GM19452 (cell line): ENCODE data around the gene DYNC1I1.

Experiments used
- ATAC-seq: cut with Tn5 transposase; IDR thresholded peaks from one replicate; pipeline ENCODE4 v1.9.1; 2021; ENCODE audit not compliant: unreplicated experiment

The DYNC1I1 gene

DNA sequence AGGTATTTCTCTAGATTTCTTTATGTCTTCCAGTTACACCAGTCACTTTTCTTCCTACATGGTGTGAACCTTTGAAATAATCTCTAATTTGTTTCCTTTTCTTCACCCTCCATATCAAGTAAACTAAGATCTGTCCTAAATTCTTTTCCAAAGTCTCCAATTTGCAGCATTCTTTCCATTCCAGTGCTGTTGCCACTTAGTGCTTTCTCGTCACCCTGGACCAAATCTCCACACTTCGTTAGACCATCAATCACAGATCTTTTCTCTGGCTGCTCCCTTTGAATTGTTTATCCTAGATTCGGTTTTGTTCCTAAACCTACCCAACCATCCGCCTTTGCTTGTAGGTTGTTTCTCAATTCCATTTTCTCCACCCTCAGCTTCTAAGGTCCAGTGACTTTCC, 74.7 kb downstream of the DYNC1I1 start:
- no peak for ATAC-seq

DNA sequence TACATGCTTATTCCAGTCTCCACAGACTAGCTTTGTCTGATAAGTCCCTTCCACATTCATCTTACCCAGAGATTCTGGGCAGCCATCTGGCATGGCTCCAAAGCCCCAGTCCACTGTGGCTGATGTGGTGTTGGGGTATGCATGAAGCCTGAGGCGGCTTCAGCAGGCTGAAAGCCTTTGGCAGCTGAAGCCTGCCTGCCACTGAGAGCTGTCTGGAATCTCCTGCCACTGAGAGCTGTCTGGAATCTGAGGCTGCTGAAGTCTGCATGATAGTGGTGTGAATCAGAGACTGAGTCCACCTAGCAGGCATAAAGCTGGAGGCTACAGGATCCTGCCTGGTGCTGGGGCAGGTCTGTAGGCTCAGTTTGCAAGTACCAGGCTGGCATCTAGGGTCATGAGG, 87.1 kb downstream of the DYNC1I1 start:
- no peak for ATAC-seq

DNA sequence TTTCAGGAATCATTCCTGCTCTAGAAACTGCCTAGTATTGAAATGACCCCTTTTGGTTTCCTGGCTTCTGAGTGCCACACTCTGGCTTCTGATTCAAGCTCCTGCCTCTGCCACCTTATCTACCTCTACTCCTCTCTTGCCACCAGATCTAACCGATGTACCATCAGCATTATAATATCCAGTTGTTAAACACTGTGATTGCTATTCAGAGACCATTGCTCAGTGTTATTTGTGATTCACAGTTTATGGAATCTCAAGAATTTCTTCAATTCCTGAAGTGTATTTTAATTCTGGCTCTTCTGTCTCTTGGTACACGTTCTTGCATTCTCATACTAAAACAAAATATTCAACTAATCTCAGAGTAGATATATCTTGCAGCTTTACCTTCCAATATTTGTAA, 88.7 kb downstream of the DYNC1I1 start:
- ATAC-seq = no peak

DNA sequence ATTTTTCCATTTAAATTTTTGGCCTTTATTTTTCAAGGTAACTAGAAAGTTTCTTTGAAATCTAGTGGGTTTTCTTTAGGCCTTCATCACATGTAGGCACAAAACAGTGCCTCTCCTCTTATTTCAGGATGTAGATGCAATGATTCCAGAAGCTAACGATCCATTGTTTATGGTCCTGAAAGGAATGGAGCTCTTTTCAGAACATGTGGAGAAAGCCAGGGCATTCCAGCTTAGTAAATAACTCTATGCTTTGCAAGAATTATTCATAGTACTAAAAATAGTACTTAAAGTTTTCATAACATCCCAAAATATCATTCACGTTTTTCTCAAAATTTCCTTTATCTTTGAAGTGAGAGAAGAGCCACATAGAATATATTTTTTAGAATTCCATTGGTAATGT, 91.3 kb downstream of the DYNC1I1 start:
- ATAC-seq = no peak

DNA sequence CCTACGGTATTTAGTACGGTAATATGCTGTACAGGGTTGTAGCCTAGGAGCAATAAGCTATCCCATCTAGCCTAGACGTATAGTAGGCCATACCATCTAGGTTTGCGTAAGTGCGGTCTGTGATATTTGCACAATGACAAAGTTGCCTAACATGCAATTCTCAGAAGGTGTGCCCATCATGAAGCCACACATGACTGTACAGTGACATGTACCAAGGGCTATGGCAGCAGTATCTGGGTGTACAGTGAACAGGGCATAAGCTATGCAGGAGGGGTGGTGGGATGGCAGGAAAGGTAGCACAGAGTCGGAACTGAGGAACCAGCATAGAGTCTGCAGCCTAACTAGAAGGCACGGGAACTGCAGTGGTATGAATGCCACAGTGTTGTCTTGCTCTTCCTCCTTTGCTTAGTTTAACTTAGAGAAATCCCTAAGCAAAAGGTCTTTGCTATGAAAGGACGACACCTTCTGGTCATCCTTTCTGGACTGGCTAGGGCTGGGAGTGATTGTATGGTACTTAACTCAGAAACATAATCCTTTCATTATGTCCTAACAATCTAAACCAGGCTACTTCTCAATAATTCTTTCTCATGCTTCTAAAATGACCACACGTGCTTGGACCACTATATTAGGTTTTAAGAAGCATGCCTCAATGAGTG, 93.5 kb downstream of the DYNC1I1 start:
- no peak for ATAC-seq

DNA sequence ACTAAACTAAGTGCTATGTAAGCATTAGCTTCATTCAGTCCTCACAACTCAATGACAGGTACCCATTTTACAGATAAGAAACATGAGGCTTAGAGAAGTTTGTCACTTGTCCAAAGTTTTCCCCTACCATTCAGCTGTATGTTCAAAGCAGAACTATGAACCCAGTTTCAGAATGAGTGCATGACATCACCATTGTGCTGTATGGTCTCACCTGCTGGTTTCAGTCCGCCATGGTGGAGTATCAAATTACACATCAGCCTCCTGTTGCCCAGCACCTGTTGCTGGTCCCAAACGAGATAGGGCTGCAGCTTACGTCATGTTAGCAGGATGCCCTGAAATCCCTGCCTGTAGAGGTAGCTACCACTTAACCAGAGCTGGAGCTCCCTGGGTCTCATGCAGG, 95.0 kb downstream of the DYNC1I1 start:
- peak; percentile 91 for ATAC-seq

DNA sequence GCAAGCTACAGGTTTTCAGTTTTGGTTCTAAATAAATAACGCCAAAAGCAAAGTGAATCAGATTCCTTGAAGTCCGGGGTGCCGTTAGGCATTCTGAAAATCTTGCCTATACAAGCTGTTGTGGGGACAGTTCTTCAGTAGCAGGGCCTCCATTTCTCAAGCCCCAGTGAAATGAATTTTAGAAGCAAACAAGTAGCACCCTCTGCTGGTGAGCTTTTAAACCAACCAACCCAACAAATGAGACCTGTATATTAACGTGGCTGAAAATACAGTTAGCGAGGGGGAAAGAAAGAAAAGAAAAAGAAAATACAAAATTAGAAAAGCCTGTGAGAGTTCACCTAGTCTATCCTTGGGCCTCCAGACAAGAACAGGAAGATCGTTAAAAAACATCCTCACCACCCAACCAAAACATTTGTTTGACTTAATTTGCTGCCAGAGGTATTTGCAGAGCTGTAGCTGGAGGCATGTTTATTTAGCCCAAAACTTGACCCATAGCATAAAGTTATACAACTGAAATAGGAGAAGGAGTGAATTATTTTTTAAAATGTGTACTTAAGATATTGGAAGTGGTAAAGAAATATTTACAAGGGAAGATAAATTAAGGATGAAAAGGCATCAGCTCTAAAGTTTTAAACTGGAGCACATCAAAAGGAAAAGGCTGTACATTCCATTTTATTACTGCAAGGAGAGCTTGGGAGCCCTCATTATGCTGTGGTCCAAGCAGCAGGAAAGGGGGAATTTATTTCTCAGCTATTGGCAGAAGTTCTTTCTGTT, 98.9 kb downstream of the DYNC1I1 start:
- ATAC-seq = peak; percentile 44

DNA sequence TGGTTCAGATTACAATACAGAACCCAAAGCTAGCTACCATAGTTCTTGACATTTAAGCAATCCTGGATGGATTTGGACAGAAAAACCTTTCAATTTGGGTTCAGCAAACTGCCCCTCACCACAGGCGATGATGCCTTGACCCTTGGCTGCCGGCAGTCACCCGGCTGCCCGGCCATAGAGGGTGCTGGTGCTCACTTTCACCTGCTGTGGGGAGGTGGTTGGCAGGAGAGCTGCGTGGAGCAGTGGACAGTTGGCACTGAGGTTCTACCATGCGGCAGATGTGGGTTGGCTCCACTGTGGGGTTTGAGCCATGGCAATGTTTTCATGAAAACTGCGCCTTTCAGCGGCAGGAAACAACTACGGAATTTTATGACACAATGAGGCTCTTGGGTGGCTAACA, 99.5 kb downstream of the DYNC1I1 start:
- no peak for ATAC-seq

DNA sequence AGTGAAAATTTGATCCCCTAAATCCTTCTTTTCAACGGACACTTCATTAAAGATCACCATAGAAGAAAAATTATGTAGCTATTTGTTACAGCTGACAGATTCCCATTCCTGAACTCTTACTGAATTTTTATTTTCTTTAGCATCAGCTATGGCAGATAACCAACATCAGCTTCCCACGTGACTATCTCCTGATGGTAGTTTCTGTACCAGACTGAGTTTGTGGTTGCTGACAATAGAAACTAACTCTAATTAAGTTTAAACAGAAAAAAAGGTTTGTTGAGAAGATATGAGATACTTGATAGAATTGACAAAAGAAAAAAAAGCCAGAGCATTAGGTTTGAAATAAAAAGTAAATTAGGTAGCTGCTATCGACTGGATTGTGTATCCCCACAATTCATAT, 101.8 kb downstream of the DYNC1I1 start:
- no peak for ATAC-seq

DNA sequence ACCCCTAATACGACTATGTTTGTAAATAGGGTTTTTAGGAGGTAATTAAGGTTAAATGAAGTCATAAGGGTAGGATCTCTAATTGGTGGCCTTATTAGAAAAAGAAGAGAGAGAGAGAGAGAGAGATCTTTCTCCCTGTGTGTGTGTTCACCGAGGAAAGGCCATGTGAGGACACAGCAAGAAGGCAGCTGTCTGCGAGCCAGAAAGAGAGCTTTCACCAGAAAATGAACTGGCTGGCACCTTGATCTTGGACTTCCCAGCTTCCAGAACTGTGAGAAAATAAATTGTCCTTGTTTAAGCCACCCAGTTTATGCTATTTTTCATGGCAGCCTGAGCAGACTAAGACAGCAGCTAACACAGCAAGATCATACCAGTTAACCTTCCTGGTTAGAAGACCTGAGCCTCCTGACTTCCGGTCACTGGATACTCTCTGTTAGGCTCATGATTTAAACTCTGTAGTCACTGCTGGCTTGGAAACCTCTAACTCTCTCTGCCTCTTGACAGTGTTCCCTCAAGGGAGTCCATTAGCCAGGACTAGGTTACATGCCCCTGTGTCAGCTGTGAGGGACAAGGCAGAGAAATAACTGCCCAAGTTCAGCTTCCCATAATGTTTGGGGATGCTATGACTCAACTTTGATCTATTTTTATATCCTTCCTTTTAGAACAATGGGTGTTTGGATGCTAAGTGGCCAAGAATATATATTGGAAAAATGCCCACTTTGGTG, 102.3 kb downstream of the DYNC1I1 start:
- ATAC-seq = no peak

DNA sequence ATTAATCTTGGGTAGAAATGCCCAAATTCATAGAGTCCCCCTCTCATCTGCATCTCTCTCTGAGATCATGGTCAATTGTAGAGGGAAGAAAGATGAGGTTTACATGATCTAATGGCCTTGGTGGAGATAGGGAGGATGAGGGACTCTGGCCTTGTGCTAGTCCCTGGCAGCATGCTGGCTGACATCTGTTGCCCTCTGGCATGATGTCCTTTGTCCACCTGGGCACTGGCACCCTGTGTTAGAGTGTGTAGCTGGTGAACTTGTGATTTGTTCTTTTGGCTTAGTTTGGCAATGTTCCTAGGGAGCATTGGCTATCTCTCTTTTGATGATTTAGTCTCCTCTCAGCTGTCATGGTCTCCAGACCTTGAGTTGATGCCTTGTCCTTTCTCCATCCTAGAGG, 103.2 kb downstream of the DYNC1I1 start:
- ATAC-seq = no peak

DNA sequence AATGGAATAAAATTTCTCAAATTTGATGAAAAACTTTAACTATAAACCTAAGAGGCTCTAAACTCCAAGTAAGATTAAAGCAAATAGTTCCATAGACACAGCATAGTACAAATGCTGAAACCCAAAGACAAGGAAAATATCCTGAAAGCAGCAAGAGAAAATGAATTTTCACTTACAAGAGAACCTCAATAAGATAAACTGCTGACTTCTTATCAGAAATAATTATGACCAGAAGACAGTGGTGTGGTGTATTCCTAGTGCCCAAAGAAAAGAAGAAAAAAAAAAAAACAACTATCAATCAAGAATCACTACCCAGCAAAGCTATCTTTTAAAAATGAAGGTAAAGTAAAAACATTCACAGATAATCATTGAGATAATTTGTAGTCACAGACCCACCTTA, 106.3 kb downstream of the DYNC1I1 start:
- no peak for ATAC-seq

DNA sequence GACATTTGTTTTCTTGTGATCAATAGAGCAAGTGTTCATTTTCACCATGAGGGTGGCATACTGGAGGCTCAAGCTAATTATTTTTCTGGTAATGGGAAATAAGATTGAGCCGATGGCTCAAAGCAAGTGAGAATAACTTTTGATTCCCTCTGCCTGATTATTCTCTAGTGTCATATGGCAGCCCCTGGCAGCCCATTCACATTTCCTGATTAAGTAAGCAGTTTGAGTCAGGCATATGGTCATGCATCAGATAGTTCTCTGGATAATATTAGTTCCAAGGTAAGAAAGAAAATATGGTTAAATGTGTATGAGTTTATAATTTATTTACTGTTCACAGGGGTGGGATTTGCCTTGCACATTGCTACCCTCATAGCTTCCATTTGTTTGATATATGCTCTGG, 109.2 kb downstream of the DYNC1I1 start:
- ATAC-seq = no peak

DNA sequence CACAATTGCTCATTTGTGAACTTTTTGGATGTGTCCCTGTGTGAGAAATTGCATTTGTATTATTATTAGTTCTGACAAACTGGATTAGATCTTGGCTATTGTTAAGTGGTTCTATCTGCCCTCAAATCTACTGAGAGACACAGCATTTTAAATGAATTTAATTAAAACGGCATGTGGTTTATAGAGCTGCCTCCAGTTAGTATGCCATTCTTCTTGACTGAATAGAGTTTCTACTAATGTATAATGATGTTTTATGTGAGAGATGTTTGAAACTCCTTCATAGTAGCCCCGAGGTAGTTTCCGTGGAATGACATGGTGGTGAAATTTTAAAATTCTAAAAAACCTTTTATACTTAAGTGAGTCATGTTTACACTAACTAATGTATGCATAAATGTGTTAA, 110.9 kb downstream of the DYNC1I1 start:
- ATAC-seq = no peak

DNA sequence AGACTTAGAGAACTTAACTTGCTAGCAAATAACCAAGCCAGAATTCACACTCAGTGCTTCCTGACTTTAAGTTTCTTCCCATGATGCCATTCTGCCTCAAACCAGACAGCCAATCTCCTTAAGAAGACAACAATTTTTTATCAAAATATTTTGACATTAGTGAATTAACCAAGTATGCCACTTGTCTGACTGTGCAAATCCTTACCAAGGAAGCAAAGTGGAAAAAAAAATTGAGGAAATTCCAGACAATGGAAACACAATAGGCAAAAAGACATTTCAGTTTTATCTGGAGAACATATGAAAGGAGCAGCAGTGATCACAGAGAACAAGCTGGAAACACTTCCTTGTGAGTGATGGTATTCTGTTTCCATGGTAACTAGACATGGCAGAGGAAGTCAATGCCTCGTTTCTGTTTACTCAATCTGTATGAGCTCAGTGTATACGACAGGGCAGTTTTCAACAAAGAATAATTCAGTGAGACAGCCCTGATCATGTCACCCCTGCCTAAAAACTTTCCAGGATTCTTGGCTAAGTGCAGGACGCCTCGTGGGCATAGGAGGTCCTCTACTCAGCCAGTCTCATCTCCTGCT, 114.2 kb downstream of the DYNC1I1 start:
- no peak for ATAC-seq

DNA sequence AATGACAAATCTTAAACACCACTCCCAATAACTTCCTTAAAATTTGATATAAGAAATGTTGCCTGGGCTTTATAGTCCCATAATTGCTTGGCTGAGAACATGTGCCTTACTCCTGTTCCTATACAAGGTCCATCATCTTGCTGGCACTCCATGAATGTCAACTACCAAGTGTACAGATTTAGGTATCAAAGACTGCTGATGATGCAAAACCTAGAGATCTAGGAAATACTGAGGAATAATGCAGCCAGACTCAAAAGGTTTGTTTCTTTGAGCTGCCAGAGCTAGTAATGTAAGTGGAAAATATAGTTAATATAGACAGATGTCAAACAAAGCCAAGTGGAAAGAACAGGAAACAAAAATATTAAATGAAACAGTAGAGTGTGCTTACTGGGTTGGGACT, 121.1 kb downstream of the DYNC1I1 start:
- no peak for ATAC-seq

DNA sequence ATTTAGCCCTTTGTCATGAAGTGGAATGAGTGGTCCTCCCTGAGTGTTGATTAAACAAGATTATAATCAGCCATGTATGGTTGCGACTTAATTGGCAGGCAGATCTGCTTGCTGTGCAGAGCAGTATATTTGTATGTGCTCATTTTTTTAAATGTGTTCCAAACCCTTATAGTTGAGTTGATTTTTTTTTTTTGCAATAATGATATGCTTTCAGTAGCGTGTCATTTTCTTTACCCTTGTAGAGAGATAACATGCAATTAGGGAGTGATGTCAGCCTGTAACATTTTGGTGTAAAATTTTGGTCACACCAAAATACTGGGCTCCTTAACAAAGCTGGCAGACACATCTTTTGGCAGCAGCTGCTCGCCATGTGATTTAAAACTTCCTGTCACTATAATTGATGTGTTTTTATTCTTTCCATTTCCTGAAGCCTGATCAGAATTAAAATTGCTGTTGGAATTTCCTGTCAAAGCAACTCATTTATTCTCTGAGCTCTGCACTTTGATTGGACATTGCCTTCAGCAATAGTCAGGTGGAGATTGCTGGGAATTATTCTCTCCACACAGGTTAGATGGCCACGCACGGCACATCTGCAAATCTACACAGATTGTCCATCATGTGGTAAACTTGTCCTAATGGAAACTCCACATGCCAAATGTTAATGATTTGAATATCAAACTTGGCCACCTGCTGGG, 125.3 kb downstream of the DYNC1I1 start:
- ATAC-seq = no peak

DNA sequence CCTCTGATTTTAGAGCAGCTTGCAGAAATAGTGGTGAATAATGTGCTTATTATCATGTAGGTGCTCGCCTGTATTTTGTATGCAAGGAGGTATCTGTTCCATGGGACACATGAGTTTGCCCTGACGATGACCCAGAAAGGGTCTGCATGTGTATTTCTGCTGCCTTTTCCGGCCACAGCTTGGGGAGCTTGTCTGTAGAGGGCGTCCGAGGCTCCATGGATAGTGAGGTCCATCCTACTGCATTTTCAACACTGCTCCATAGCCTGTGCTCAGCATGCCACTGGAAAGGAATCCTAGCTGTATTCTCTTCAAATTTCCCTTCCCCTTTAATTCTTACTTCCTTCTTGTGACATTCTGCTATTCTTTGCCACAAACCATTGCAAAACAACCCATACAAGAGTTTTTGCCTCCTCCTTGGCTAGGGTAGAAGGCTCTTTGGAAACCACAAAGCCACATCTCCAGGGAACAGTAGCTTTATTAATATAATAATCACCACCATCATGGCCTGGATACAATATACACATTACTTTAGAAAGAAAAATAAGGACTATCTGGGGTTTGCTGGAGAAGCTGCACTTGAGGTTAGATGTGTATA, 127.7 kb downstream of the DYNC1I1 start:
- no peak for ATAC-seq

DNA sequence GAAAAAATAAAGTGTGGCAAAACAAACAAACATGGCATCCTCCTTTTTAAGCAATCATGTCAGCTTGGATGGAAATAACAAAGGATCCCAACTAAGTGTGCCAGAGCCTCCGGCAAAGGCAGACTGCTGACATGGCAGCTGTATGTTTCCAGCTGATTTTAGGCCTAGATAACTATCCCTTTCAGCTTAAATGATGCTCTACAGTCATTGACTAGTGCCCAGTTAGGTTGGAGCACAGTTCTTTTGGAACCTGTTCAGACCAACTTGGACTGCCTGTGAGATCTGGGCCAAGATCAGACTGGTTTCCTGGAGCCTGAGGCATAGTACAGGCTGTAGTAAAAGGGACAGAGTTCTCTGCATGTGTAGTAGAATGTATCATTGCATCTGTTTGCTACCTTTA, 128.7 kb downstream of the DYNC1I1 start:
- ATAC-seq = no peak

DNA sequence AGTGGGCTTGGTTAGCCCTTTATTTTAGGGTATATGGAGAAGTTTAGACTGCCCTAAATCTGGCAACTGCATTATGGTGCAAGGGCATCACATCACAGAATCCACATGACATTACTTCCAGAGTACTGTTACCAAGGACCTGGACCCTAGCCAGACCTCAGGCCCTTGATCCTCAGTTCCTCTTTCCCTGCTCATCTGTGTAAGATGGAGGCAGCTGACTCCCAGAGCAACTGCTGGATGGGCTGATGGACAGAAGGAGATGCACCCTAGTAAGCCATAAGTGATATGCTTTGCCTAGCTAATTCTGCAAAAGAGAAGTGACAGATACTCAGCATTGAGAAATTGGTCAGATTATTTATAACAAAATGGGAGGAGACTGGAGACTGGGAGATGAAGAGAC, 131.7 kb downstream of the DYNC1I1 start:
- no peak for ATAC-seq

DNA sequence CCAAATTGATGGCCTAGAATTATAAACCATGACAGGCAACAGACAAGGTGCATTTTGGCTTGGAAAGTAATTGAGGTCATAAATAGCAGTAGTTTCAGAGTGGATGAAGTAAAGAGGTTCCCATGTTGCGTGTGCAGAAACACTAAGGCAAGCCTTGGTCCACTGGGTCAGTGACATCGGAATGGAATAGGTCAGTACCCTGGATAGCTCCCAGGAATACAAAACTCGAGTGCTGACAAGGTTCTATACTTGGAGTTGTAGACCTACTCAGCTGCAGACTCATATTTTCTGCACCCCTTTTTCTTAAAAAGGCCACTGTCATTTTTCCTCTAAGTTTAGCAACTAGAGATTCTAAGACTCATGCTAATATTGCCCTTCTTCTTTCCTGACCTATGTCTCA, 132.8 kb downstream of the DYNC1I1 start:
- ATAC-seq = no peak
